ENCODE data around the gene MAGEB4.

DNA sequence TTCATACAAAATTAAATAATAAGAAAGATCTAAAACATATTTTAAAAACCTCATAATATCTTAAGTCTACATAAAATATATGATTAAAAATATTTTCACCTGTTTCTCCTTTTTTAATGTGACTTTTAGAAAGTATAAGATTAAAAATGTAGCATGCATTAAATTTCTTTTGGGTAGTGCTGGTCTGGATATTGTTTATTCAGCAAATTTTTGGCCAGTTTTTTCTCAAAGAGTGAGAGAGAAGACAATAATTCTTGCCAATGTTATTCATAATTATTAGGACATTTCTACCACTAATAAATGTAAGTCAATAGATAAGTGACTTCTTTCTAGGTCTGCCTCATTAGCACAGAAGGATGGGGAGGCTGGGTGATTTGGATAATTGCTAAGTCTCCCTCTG, 19.2 kb downstream of the MAGEB4 start:
- TF ChIP-seq, protein P1, sequence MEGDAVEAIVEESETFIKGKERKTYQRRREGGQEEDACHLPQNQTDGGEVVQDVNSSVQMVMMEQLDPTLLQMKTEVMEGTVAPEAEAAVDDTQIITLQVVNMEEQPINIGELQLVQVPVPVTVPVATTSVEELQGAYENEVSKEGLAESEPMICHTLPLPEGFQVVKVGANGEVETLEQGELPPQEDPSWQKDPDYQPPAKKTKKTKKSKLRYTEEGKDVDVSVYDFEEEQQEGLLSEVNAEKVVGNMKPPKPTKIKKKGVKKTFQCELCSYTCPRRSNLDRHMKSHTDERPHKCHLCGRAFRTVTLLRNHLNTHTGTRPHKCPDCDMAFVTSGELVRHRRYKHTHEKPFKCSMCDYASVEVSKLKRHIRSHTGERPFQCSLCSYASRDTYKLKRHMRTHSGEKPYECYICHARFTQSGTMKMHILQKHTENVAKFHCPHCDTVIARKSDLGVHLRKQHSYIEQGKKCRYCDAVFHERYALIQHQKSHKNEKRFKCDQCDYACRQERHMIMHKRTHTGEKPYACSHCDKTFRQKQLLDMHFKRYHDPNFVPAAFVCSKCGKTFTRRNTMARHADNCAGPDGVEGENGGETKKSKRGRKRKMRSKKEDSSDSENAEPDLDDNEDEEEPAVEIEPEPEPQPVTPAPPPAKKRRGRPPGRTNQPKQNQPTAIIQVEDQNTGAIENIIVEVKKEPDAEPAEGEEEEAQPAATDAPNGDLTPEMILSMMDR (IDR thresholded peaks at IDR 0.05), result no peak
- TF ChIP-seq POLR2AphosphoS5 (IDR thresholded peaks at IDR 0.05; ENCODE audit: insufficient read depth in 1 of 2, low read depth in 1 of 2), result no peak
